HepG2 (cell line): Measurements from ENCODE around the gene PPP2R5C. TPM values are rescaled to one million over a fixed set of nuclear protein-coding genes. Genes with fewer than 3 reads are reported as not detected.

Experiments used
- ATAC-seq: fragments of 200-7000 bp; cut with Tn5 transposase; 3 replicates; pipeline ENCODE4 v1.9.1; 2020; ENCODE audit warnings: mild to moderate bottlenecking, moderate library complexity
- BruUV-seq: library from RNA; stranded (reverse); fragments of 400-500 nt; replicated peaks from 2 replicates; lab custom pipeline; 2021; lab: Mats Ljungman, UMichigan
- CTCF ChIA-PET: fragments of 300-600 bp; formaldehyde crosslinking; extraction: SDS; loops from one replicate; lab custom pipeline; 2021; ENCODE audit warnings: low total read pairs, inconsistent platforms, low intra/inter-chr PET ratio; lab: Yijun Ruan, JAX
- POLR2A ChIA-PET: fragments of 350-600 bp; sonication (Branson Sonifier 250); formaldehyde crosslinking; loops from one replicate; lab custom pipeline; 2020; ENCODE audit warnings: antibody characterized with exemption, inconsistent platforms; lab: Yijun Ruan, JAX
- DNase-seq: peaks from one replicate; pipeline ENCODE4 v3.0.0-alpha.2; 2015; ENCODE audit warnings: low spot score
- FAIRE-seq: peaks from 3 replicates; lab custom pipeline; 2011; peaks lifted over from hg19 to GRCh38; lab: Jason Lieb, UNC
- H2AFZ ChIP-seq: one replicate; pipeline ENCODE4 v1.6.1; 2011; ENCODE audit warnings: low read length, inconsistent platforms
- H3K27ac ChIP-seq: fragments of 300-600 bp; 3 replicates; pipeline ENCODE4 v1.8.0; 2011; ENCODE audit warnings: mixed run types, mild to moderate bottlenecking, mixed read lengths, low read length, inconsistent platforms; ENCODE audit not compliant: insufficient read depth; ENCODE audit errors: extremely low read length
- H3K27me3 ChIP-seq, 2 experiments: fragments of 200-600 bp in 1 of 2; 2 replicates in 1 of 2; 3 replicates in 1 of 2; pipeline versions ENCODE4 v1.6.0 to v1.8.0; 2011; ENCODE audit warnings: low read length in 2 of 2, mild to moderate bottlenecking in 2 of 2, moderate library complexity in 2 of 2, inconsistent platforms in 1 of 2; ENCODE audit not compliant: insufficient read depth in 2 of 2, control insufficient read depth in 1 of 2
- H3K36me3 ChIP-seq, 2 experiments: fragments of 200-600 bp in 1 of 2; replicated peaks in 1 of 2; 2 replicates in 1 of 2; 3 replicates in 1 of 2; pipeline versions ENCODE4 v1.5.1 to v1.8.0; 2011; ENCODE audit warnings: low read length in 2 of 2, inconsistent platforms in 1 of 2; ENCODE audit not compliant: insufficient read depth in 2 of 2, control insufficient read depth in 1 of 2
- H3K4me1 ChIP-seq: 2 replicates; pipeline ENCODE4 v1.5.1; 2012; ENCODE audit warnings: low read length, inconsistent platforms; ENCODE audit not compliant: insufficient read depth
- H3K4me2 ChIP-seq: 2 replicates; pipeline ENCODE4 v1.6.0; 2011; ENCODE audit warnings: low read depth, low read length, inconsistent platforms
- H3K4me3 ChIP-seq, 3 experiments: fragments of 200-600 bp in 1 of 3; sonication (generic), shearing (Covaris generic) in 1 of 3; replicated peaks in 1 of 3; 2 replicates each; pipeline ENCODE4 v1.5.1; 2011 to 2016; ENCODE audit warnings: low read length in 3 of 3, inconsistent platforms in 2 of 3, low read depth in 2 of 3, mild to moderate bottlenecking in 2 of 3, control low read depth in 1 of 3, mixed read lengths in 1 of 3; ENCODE audit not compliant: insufficient read depth in 1 of 3
- H3K79me2 ChIP-seq: one replicate; pipeline ENCODE4 v1.6.1; 2011; ENCODE audit warnings: low read length, inconsistent platforms; ENCODE audit not compliant: insufficient read depth
- H3K9ac ChIP-seq: 2 replicates; pipeline ENCODE4 v1.6.0; 2011; ENCODE audit warnings: mild to moderate bottlenecking, low read depth, low read length, inconsistent platforms; ENCODE audit not compliant: insufficient read depth
- H3K9me3 ChIP-seq: 2 replicates; pipeline ENCODE4 v1.5.1; 2012; ENCODE audit warnings: mild to moderate bottlenecking, low read length
- H4K20me1 ChIP-seq: 2 replicates; pipeline ENCODE4 v1.6.0; 2011; ENCODE audit warnings: inconsistent platforms, mild to moderate bottlenecking, low read length, moderate library complexity; ENCODE audit not compliant: insufficient read depth
- ARNT ChIP-seq: fragments of 450-650 bp; IDR thresholded peaks from 2 replicates; pipeline ENCODE4 v1.6.1; 2017
- BRF2 ChIP-seq: sonication (generic); formaldehyde crosslinking; IDR thresholded peaks from 2 replicates; pipeline ENCODE4 v1.8.1; 2022; ENCODE audit warnings: mild to moderate bottlenecking, missing genetic modification reagents
- CBX2 ChIP-seq, 2 experiments: fragments of 200-600 bp in 1 of 2; sonication (generic); formaldehyde crosslinking in 1 of 2; IDR thresholded peaks; 2 replicates each; pipeline versions ENCODE4 v1.7.0 to v1.8.1; 2018 to 2022; ENCODE audit warnings: low read depth in 2 of 2, low read length in 1 of 2, mild to moderate bottlenecking in 1 of 2, missing genetic modification reagents in 1 of 2
- EHMT2 ChIP-seq: fragments of 200-600 bp; sonication (generic); IDR thresholded peaks from 2 replicates; pipeline ENCODE4 v1.7.0; 2017; ENCODE audit warnings: antibody characterized with exemption, low read depth, low read length, borderline replicate concordance
- FUBP1 ChIP-seq: sonication (generic); formaldehyde crosslinking; IDR thresholded peaks from 2 replicates; pipeline ENCODE4 v1.5.1; 2020; ENCODE audit warnings: missing genetic modification reagents, mild to moderate bottlenecking, borderline replicate concordance
- PBX2 ChIP-seq: IDR thresholded peaks from 2 replicates; pipeline ENCODE4 v1.6.1; 2016; ENCODE audit warnings: control low read depth
- RCOR2 ChIP-seq: IDR thresholded peaks from 2 replicates; pipeline ENCODE4 v1.6.1; 2016; ENCODE audit warnings: missing biosample characterization, missing genetic modification reagents
- RFX1 ChIP-seq: fragments of 450-650 bp; IDR thresholded peaks from 2 replicates; pipeline ENCODE4 v1.6.1; 2017
- U2AF1 ChIP-seq: fragments of 200-400 bp; formaldehyde crosslinking; optimal IDR thresholded peaks from 2 replicates; pipeline ENCODE3; 2017; ENCODE audit warnings: mild to moderate bottlenecking, low read depth, low read length
- U2AF2 ChIP-seq: fragments of 200-400 bp; formaldehyde crosslinking; IDR thresholded peaks from 2 replicates; pipeline ENCODE4 v1.6.1; 2017; ENCODE audit warnings: low read depth, mild to moderate bottlenecking, low read length
- ZBTB2 ChIP-seq: sonication (generic); formaldehyde crosslinking; IDR thresholded peaks from 2 replicates; pipeline ENCODE4 v1.8.0; 2022; ENCODE audit warnings: low read depth, missing genetic modification reagents
- ZNF121 ChIP-seq: sonication (generic); formaldehyde crosslinking; IDR thresholded peaks from 2 replicates; pipeline ENCODE4 v1.5.0; 2020; ENCODE audit warnings: mild to moderate bottlenecking, missing genetic modification reagents
- ZNF276 ChIP-seq: sonication (generic); formaldehyde crosslinking; IDR thresholded peaks from 2 replicates; pipeline ENCODE4 v1.4.0; 2020; ENCODE audit warnings: mild to moderate bottlenecking, low read depth, missing genetic modification reagents
- ZNF766 ChIP-seq: sonication (generic); formaldehyde crosslinking; IDR thresholded peaks from 2 replicates; pipeline ENCODE4 v1.5.0; 2020; ENCODE audit warnings: missing genetic modification reagents, borderline replicate concordance
- ZNF770 ChIP-seq: sonication (generic); formaldehyde crosslinking; IDR thresholded peaks from 2 replicates; pipeline ENCODE4 v1.5.0; 2020; ENCODE audit warnings: mild to moderate bottlenecking, missing genetic modification reagents
- WGBS: methylation state at CpG from one replicate; pipeline ENCODE4 v1.1.6; 2017; ENCODE audit warnings: low lambda C conversion rate; 5-methylcytosine and 5-hydroxymethylcytosine counted together
- in situ Hi-C: cut with HindIII; loops from 2 replicates; pipeline ENCODE4 v1.10.0; 2017; ENCODE audit warnings: low pct_unique_long_range_greater_than_20kb; ENCODE audit not compliant: extremely low pct_ligation_motif_present
- intact Hi-C: fragments of 100-400 bp; cut with micrococcal nuclease; formaldehyde crosslinking; loops from one replicate; pipeline ENCODE4 v1.10.0; 2022; ENCODE audit not compliant: unreplicated experiment
- polyA plus RNA-seq, 8 experiments: library from polyadenylated mRNA; depleted of rRNA in 3 of 8; stranded (reverse) in 7 of 8; unstranded in 1 of 8; fragments of >200 nt; fragmentation: Illumina TruSeq in 4 of 8; extraction: Trizol in 4 of 8; gene quantifications; 2 replicates each; pipeline versions ENCODE4 v1.2.1 to v1.2.3, GENCODE V29; 2011 to 2016; ENCODE audit warnings: low read depth in 4 of 8, missing spikeins in 1 of 8, mixed read lengths in 1 of 8; ENCODE audit not compliant: insufficient read depth in 1 of 8
- total RNA-seq, 5 experiments: library from RNA; depleted of rRNA; stranded (reverse); fragments of >200 nt; fragmentation: Illumina TruSeq; extraction: Trizol; gene quantifications; 2 replicates each; pipeline ENCODE4 v1.2.3, GENCODE V29; 2016; ENCODE audit warnings: low read depth in 1 of 5

Gene PPP2R5C
- total and polyA plus RNA-seq, 2 of the 13 experiments (the other 11 are each of a cell fraction or from before 2014, with no cell fraction given), result 74.3 to 78.5 TPM

GRCh38 chr14:101965181-101965544 is 203.7 kb downstream of the PPP2R5C start:
- no peak for FAIRE-seq
- Histone ChIP-seq H3K9ac (peak overlapping the region; percentile 96), H2AFZ (no peak overlapping the region), H3K9me3 (no peaks in the 10 kb centered on the region), H3K4me1 (peaks cover 69% of the 10 kb centered on the region), H3K4me2 (peak overlapping the region; percentile 88), H3K4me3 (peak overlapping the region; percentile 96 to 100 (median 99)), H3K36me3 (peaks cover 4 to 18% of the 10 kb centered on the region in 2 experiments; a peak in 4 of 5 replicates), H3K79me2 (peaks cover 55% of the 10 kb centered on the region), H3K27me3 (no peaks in the 10 kb centered on the region; a peak in 1 of 5 replicates), H3K27ac (peak overlapping the region; percentile 90), H4K20me1 (peaks cover 12% of the 10 kb centered on the region)
- ChIA-PET CTCF (no interaction called here), POLR2A (interaction anchor here (0.7 to 1.6 kb wide), 3 partner anchors 17 to 300 kb away, joined by 3 to 16 read pairs (median 3); no protein-coding TSS in a partner anchor)
- in situ Hi-C loops (no loop called here), intact Hi-C loops (no loop called here)
- BruUV-seq, result no TSS peak
- WGBS, result no CpG with 5 or more reads among the region's 28 CpGs
- peak; percentile 54 for DNase-seq
- ATAC-seq, result peak; percentile 47
- TF ChIP-seq RFX1, result no peak
- TF ChIP-seq ZNF276, result no peak
- no peak for TF ChIP-seq BRF2 (CRISPR knock-in tag)
- peak; percentile 18; the same call in 1 of the 2 replicates for TF ChIP-seq ZNF770 (CRISPR knock-in tag)
- TF ChIP-seq ZNF766 (CRISPR knock-in tag), result no peak
- TF ChIP-seq ZBTB2, result 0 out of 2 replicates have a peak, but pooled peaks have one; percentile 46
- no peak for TF ChIP-seq RCOR2
- TF ChIP-seq ARNT, result no peak
- TF ChIP-seq PBX2 (CRISPR knock-in tag), result no peak
- TF ChIP-seq CBX2 (IDR thresholded peaks at IDR 0.05; ENCODE audit: low read depth, low read length), result no peak
- no peak for TF ChIP-seq CBX2 (CRISPR knock-in tag; IDR thresholded peaks at IDR 0.05; ENCODE audit: low read depth)
- TF ChIP-seq U2AF1, result no peak
- no peak for TF ChIP-seq U2AF2
- no peak for TF ChIP-seq EHMT2
- TF ChIP-seq ZNF121, result no peak
- TF ChIP-seq FUBP1 (CRISPR knock-in tag), result no peak
